ENCODE data around the gene CLCN1.

Gene CLCN1

GRCh38 chr7:143394777-143395176, 78.9 kb downstream of the CLCN1 start:
- Histone ChIP-seq H3K4me3 (ENCODE audit: low read depth, low read length, poor library complexity, severe bottlenecking) (no peak overlapping the region), H3K36me3 (ENCODE audit: insufficient read depth, low read length) (no peaks in the 10 kb centered on the region), H3K79me2 (ENCODE audit: insufficient read depth, low read length) (no peaks in the 10 kb centered on the region), H3K4me1 (ENCODE audit: insufficient read depth, low read length, severe bottlenecking) (no peaks in the 10 kb centered on the region), H3K9ac (ENCODE audit: low read length) (no peak overlapping the region), H3F3A (ENCODE audit: insufficient read depth, low read length) (no peaks in the 10 kb centered on the region), H3K4me2 (ENCODE audit: low read length) (no peak overlapping the region), H2AFZ (ENCODE audit: low read length) (no peak overlapping the region), H3K9me2 (ENCODE audit: low read depth, low read length) (no peaks in the 10 kb centered on the region), H3K27ac (ENCODE audit: low read depth, low read length, poor library complexity, severe bottlenecking) (no peak overlapping the region), H4K20me1 (ENCODE audit: insufficient read depth, low read length) (no peaks in the 10 kb centered on the region), H3K27me3 (ENCODE audit: insufficient read depth, low read length) (no peaks in the 10 kb centered on the region), H3K9me3 (ENCODE audit: low read length) (no peaks in the 10 kb centered on the region)
- no peak for TF ChIP-seq EZH2 (IDR thresholded peaks at IDR 0.05; ENCODE audit: borderline replicate concordance, low read length)
- TF ChIP-seq, protein P1, sequence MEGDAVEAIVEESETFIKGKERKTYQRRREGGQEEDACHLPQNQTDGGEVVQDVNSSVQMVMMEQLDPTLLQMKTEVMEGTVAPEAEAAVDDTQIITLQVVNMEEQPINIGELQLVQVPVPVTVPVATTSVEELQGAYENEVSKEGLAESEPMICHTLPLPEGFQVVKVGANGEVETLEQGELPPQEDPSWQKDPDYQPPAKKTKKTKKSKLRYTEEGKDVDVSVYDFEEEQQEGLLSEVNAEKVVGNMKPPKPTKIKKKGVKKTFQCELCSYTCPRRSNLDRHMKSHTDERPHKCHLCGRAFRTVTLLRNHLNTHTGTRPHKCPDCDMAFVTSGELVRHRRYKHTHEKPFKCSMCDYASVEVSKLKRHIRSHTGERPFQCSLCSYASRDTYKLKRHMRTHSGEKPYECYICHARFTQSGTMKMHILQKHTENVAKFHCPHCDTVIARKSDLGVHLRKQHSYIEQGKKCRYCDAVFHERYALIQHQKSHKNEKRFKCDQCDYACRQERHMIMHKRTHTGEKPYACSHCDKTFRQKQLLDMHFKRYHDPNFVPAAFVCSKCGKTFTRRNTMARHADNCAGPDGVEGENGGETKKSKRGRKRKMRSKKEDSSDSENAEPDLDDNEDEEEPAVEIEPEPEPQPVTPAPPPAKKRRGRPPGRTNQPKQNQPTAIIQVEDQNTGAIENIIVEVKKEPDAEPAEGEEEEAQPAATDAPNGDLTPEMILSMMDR (IDR thresholded peaks at IDR 0.05; ENCODE audit: low read length) = no peak

GRCh38 chr7:143395187-143396149, 79.6 kb downstream of the CLCN1 start:
- Histone ChIP-seq H3K79me2 (ENCODE audit: insufficient read depth, low read length) (no peaks in the 10 kb centered on the region), H2AFZ (ENCODE audit: low read length) (no peak overlapping the region), H3K9ac (ENCODE audit: low read length) (no peak overlapping the region), H3K9me3 (ENCODE audit: low read length) (no peaks in the 10 kb centered on the region), H3F3A (ENCODE audit: insufficient read depth, low read length) (no peaks in the 10 kb centered on the region), H3K27ac (ENCODE audit: low read depth, low read length, poor library complexity, severe bottlenecking) (no peak overlapping the region), H3K9me2 (ENCODE audit: low read depth, low read length) (no peaks in the 10 kb centered on the region), H3K4me2 (ENCODE audit: low read length) (no peak overlapping the region), H3K4me1 (ENCODE audit: insufficient read depth, low read length, severe bottlenecking) (no peaks in the 10 kb centered on the region), H4K20me1 (ENCODE audit: insufficient read depth, low read length) (no peaks in the 10 kb centered on the region), H3K27me3 (ENCODE audit: insufficient read depth, low read length) (no peaks in the 10 kb centered on the region), H3K4me3 (ENCODE audit: low read depth, low read length, poor library complexity, severe bottlenecking) (no peak overlapping the region), H3K36me3 (ENCODE audit: insufficient read depth, low read length) (no peaks in the 10 kb centered on the region)
- TF ChIP-seq, protein P1 (IDR thresholded peaks at IDR 0.05; ENCODE audit: low read length) = no peak
- TF ChIP-seq EZH2 (IDR thresholded peaks at IDR 0.05; ENCODE audit: borderline replicate concordance, low read length) = no peak

DNA sequence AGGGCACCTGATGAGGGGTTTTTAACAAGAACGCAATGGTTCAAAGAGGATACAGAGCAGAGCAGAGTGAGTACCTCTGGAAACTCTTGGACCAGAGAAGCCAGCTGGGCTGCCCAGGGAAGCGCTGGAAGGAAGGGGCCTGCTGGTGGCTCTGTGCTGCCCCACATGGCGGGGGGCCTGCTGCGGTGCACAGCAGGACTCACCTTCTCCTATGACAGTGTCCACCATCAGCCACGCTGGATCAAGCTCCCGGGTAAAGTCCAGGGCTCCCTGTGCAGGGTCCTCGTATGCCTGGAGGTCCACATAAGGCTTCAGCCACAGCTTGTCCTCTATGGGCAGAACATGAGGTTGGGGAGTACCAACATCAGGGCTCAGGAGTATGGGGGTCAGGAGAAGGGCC, 80.3 kb downstream of the CLCN1 start:
- Histone ChIP-seq H3K9me3 (ENCODE audit: low read length) (no peaks in the 10 kb centered on the region), H3K9me2 (ENCODE audit: low read depth, low read length) (no peaks in the 10 kb centered on the region), H3K9ac (ENCODE audit: low read length) (no peak overlapping the region), H3K27me3 (ENCODE audit: insufficient read depth, low read length) (no peaks in the 10 kb centered on the region), H2AFZ (ENCODE audit: low read length) (no peak overlapping the region), H3K79me2 (ENCODE audit: insufficient read depth, low read length) (no peaks in the 10 kb centered on the region), H3K27ac (ENCODE audit: low read depth, low read length, poor library complexity, severe bottlenecking) (no peak overlapping the region), H3K4me3 (ENCODE audit: low read depth, low read length, poor library complexity, severe bottlenecking) (no peak overlapping the region), H4K20me1 (ENCODE audit: insufficient read depth, low read length) (no peaks in the 10 kb centered on the region), H3K36me3 (ENCODE audit: insufficient read depth, low read length) (no peaks in the 10 kb centered on the region), H3F3A (ENCODE audit: insufficient read depth, low read length) (no peaks in the 10 kb centered on the region), H3K4me1 (ENCODE audit: insufficient read depth, low read length, severe bottlenecking) (no peaks in the 10 kb centered on the region), H3K4me2 (ENCODE audit: low read length) (no peak overlapping the region)
- no peak for TF ChIP-seq EZH2 (IDR thresholded peaks at IDR 0.05; ENCODE audit: borderline replicate concordance, low read length)
- TF ChIP-seq, protein P1 (IDR thresholded peaks at IDR 0.05; ENCODE audit: low read length) = no peak
